Measurements from ENCODE around the gene MLEC.
A peak's percentile ranks its signal among the peaks of the same experiment; 100 is the strongest.

The MLEC gene

GRCh38 chr12:120686690-120687577, at the start of gene MLEC:
Gene MLEC (plus strand): TSS chr12:120687149. CDS start chr12:120687297, 148 bp downstream.
- DNase-seq (ENCODE audit: low spot score) = peak; percentile 97

GRCh38 chr12:120639771-120640721, 46.9 kb upstream of the MLEC start, which contains the start of gene CABP1:
Gene CABP1 (plus strand): TSS chr12:120640626. CDS start chr12:120640686, 60 bp downstream.
- no peak for DNase-seq (ENCODE audit: low spot score)

GRCh38 chr12:120640861-120641833, 45.8 kb upstream of the MLEC start:
- DNase-seq (ENCODE audit: low spot score) = no peak

- no peak for DNase-seq (ENCODE audit: low spot score)
Measured at GRCh38 chr12:120642121-120642520, 44.8 kb upstream of the MLEC start.

- no peak for DNase-seq (ENCODE audit: low spot score)
Measured at GRCh38 chr12:120642826-120643225, 44.1 kb upstream of the MLEC start.

GRCh38 chr12:120643574-120643973, 43.4 kb upstream of the MLEC start:
- no peak for DNase-seq (ENCODE audit: low spot score)

GRCh38 chr12:120646044-120646443, 40.9 kb upstream of the MLEC start:
- DNase-seq (ENCODE audit: low spot score) = no peak

- no peak for DNase-seq (ENCODE audit: low spot score)
Measured at GRCh38 chr12:120647375-120647755, 39.6 kb upstream of the MLEC start.

GRCh38 chr12:120649442-120650232, 37.3 kb upstream of the MLEC start:
- DNase-seq (ENCODE audit: low spot score) = no peak

GRCh38 chr12:120650233-120650690, 36.7 kb upstream of the MLEC start:
- no peak for DNase-seq (ENCODE audit: low spot score)

GRCh38 chr12:120651821-120652220, 35.1 kb upstream of the MLEC start:
- DNase-seq (ENCODE audit: low spot score) = no peak

- DNase-seq (ENCODE audit: low spot score) = peak; percentile 31
Measured at GRCh38 chr12:120652656-120653435, 34.1 kb upstream of the MLEC start.

GRCh38 chr12:120653611-120654010, 33.3 kb upstream of the MLEC start:
- no peak for DNase-seq (ENCODE audit: low spot score)

GRCh38 chr12:120654656-120655055, 32.3 kb upstream of the MLEC start:
- DNase-seq (ENCODE audit: low spot score) = no peak

- DNase-seq (ENCODE audit: low spot score) = no peak
Measured at GRCh38 chr12:120656008-120656407, 30.9 kb upstream of the MLEC start.

GRCh38 chr12:120658286-120659150, 28.4 kb upstream of the MLEC start:
- no peak for DNase-seq (ENCODE audit: low spot score)

GRCh38 chr12:120659151-120659525, 27.8 kb upstream of the MLEC start:
- no peak for DNase-seq (ENCODE audit: low spot score)

- no peak for DNase-seq (ENCODE audit: low spot score)
Measured at GRCh38 chr12:120661432-120661831, 25.5 kb upstream of the MLEC start.

GRCh38 chr12:120662879-120663278, 24.1 kb upstream of the MLEC start:
- DNase-seq (ENCODE audit: low spot score) = no peak
